IPS-15b (cell line): ENCODE data around the gene CALD1.
A peak's percentile ranks its signal among the peaks of the same experiment; 100 is the strongest.
"Not testable (repeated sequence)": the region's sequence is repeated elsewhere in the genome, so short reads cannot be mapped to it uniquely, and the experiment has no call there.

Experiments
- H3K27me3 ChIP-seq: one replicate; pipeline ENCODE4 v1.6.1; 2013; ENCODE audit warnings: low read length; ENCODE audit not compliant: control insufficient read depth, insufficient read depth
- H3K36me3 ChIP-seq: one replicate; pipeline ENCODE4 v1.6.1; 2013; ENCODE audit warnings: low read length; ENCODE audit not compliant: control insufficient read depth, insufficient read depth
- H3K4me1 ChIP-seq: one replicate; pipeline ENCODE4 v1.6.1; 2013; ENCODE audit warnings: mild to moderate bottlenecking, low read length; ENCODE audit not compliant: control insufficient read depth, insufficient read depth
- H3K4me3 ChIP-seq: one replicate; pipeline ENCODE4 v1.5.1; 2013; ENCODE audit warnings: low read depth, low read length
- H3K9ac ChIP-seq: one replicate; pipeline ENCODE4 v1.6.1; 2013; ENCODE audit warnings: low read depth, mild to moderate bottlenecking, low read length
- H3K9me3 ChIP-seq: one replicate; pipeline ENCODE4 v1.6.1; 2013; ENCODE audit warnings: mild to moderate bottlenecking, low read length; ENCODE audit not compliant: control insufficient read depth, insufficient read depth

Gene CALD1

GRCh38 chr7:134957005-134957404 lies 177.6 kb downstream of the CALD1 start:
- no peak overlapping the region for H3K9ac ChIP-seq
- no peaks in the 10 kb centered on the region for H3K36me3 ChIP-seq
- H3K27me3 ChIP-seq: no peaks in the 10 kb centered on the region
- H3K9me3 ChIP-seq: no peaks in the 10 kb centered on the region
- H3K4me3 ChIP-seq: no peak overlapping the region
- no peaks in the 10 kb centered on the region for H3K4me1 ChIP-seq

- Histone ChIP-seq H3K4me3 (no peak overlapping the region), H3K27me3 (no peaks in the 10 kb centered on the region), H3K4me1 (no peaks in the 10 kb centered on the region), H3K9me3 (no peaks in the 10 kb centered on the region), H3K36me3 (no peaks in the 10 kb centered on the region), H3K9ac (no peak overlapping the region)
Measured at GRCh38 chr7:134959810-134960209, 180.4 kb downstream of the CALD1 start.

DNA sequence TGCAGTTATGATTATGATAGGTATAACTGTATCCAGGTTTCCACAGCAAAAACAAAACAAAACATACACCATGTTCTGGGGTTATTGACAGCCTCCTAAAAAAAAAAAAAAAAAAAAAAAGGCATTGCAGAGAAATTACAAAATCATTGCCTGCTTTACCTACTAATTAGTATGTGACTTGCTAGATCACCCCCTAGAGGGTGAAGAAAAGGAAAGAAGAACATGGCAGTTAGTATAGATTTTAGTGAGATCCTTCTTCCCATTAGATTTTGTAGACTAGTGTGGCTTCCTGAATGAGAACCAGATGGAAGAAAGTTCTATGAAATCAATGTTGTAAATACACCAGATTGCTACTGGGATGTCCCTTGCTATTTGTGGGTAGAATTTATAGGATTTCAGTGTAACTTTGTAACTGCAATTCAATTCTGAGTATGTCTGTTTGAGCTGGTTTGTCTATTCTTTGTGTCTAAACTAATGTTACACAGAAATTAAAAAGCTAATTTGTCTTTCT lies 182.9 kb downstream of the CALD1 start:
- Histone ChIP-seq H3K36me3 (no peaks in the 10 kb centered on the region), H3K9ac (no peak overlapping the region)

GRCh38 chr7:134963036-134963435 lies 183.6 kb downstream of the CALD1 start:
- Histone ChIP-seq H3K9me3 (no peaks in the 10 kb centered on the region), H3K4me1 (no peaks in the 10 kb centered on the region), H3K27me3 (no peaks in the 10 kb centered on the region), H3K36me3 (no peaks in the 10 kb centered on the region), H3K4me3 (no peak overlapping the region), H3K9ac (no peak overlapping the region)

More for the DNA sequence above, 182.9 kb downstream of the CALD1 start:
- Histone ChIP-seq H3K4me1 (no peaks in the 10 kb centered on the region), H3K4me3 (no peak overlapping the region), H3K27me3 (no peaks in the 10 kb centered on the region), H3K9me3 (no peaks in the 10 kb centered on the region)

- Histone ChIP-seq H3K4me1 (no peaks in the 10 kb centered on the region), H3K4me3 (no peak overlapping the region), H3K9me3 (no peaks in the 10 kb centered on the region), H3K36me3 (no peaks in the 10 kb centered on the region), H3K9ac (no peak overlapping the region), H3K27me3 (no peaks in the 10 kb centered on the region)
Measured at GRCh38 chr7:134966691-134967090, 187.3 kb downstream of the CALD1 start.

DNA sequence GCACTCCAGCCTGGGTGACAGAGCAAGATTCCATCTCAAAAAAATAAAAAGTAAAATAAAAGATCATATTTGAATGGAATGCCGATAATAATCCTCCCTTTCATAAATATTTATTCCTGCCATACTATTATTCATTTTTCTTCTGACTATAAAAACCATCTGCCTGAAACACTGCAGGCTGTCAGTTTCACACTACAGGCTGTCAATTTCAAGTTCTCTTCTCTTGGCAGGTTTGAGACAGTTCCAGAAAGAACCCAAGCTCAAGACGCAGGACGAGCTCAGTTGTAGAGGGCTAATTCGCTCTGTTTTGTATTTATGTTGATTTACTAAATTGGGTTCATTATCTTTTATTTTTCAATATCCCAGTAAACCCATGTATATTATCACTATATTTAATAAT lies 188.7 kb downstream of the CALD1 start:
- Histone ChIP-seq H3K36me3 (no peaks in the 10 kb centered on the region), H3K4me1 (no peaks in the 10 kb centered on the region), H3K27me3 (no peaks in the 10 kb centered on the region), H3K4me3 (no peak overlapping the region), H3K9ac (no peak overlapping the region), H3K9me3 (no peaks in the 10 kb centered on the region)

GRCh38 chr7:134981645-134982044 lies 202.2 kb downstream of the CALD1 start:
- H3K4me1 ChIP-seq, H3K9me3 ChIP-seq, H3K9ac ChIP-seq, H3K4me3 ChIP-seq, H3K27me3 ChIP-seq, H3K36me3 ChIP-seq: not testable (repeated sequence)

- peak overlapping the region; percentile 89 for H3K4me3 ChIP-seq
- H3K36me3 ChIP-seq: no peaks in the 10 kb centered on the region
- peaks cover under 1% of the 10 kb centered on the region for H3K4me1 ChIP-seq
- peak overlapping the region; percentile 70 for H3K9ac ChIP-seq
- no peaks in the 10 kb centered on the region for H3K9me3 ChIP-seq
- no peaks in the 10 kb centered on the region for H3K27me3 ChIP-seq
Measured at GRCh38 chr7:134985894-134986362, 206.5 kb downstream of the CALD1 start.

GRCh38 chr7:134986363-134987251 lies 207.2 kb downstream of the CALD1 start, which contains the start of gene AGBL3:
TSS of gene AGBL3 (plus strand) at chr7:134986508. CDS start at chr7:134987934, 1,426 bp downstream.
- H3K36me3 ChIP-seq: no peaks in the 10 kb centered on the region
- no peaks in the 10 kb centered on the region for H3K9me3 ChIP-seq
- peaks cover 7% of the 10 kb centered on the region for H3K4me1 ChIP-seq
- H3K27me3 ChIP-seq: no peaks in the 10 kb centered on the region
- H3K9ac ChIP-seq: peak within 1 kb of the TSS; percentile 87
- peak within 1 kb of the TSS; percentile 89 for H3K4me3 ChIP-seq

DNA sequence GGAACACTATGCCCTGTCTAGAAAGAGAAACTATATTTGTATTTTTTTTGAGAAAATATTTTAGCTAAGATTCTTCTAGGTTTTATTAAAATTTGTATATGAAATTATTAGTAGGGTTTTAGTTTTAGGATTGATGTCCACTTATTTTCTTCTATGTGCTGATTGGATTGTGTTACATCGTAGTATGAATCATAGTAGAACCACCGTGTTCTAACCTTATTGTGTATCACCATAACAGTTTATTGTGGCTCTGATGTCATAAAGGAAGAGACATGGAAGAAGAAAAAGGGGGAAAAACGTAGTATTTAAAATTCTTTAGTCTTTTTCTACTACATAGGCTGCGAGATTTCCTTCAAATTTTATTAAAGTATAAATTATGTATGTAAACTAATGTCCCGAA lies 208.7 kb downstream of the CALD1 start:
- Histone ChIP-seq H3K4me3 (no peak overlapping the region), H3K9me3 (no peaks in the 10 kb centered on the region), H3K4me1 (peaks cover 7% of the 10 kb centered on the region), H3K27me3 (no peaks in the 10 kb centered on the region), H3K9ac (no peak overlapping the region), H3K36me3 (no peaks in the 10 kb centered on the region)

DNA sequence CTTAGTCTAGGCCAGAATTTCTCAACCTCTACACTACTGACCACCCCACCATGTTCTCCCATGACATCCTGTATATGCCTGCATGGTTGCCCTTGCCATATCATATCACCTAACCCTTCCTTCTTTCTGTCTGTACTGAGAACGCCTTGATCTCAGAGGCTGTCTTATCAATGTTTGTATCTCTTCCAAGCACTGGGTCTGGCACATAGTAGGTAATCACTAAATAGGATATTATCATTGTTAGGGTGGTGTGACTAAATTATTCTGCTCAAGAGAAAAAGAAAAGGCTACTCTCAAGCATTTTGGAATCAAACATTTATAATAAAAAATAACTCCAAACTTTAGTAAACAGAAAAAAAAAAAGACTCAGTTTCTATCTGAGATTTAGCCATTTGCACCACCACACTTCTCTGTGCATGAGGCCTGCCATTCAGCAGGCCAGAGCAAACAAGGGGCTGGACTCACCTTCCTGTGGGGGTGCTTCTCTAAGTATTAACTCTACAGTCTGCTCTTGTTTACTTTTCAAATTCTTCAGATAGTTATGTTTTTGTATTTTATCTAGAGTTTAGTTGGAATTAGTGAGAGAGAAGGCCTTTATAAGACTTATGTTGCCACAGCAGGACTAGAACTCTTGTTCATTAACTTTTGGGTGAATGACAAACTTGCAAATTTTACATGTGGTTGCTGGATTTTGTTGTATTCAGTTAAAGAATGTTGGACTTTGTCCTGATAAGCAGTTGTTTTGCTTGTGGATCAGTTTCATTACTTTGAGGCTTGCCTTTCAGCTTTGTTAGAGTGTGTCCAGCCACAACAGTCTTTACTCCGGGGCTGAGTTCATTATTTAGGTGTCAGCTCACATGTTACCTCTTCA lies 212.3 kb downstream of the CALD1 start:
- no peak overlapping the region for H3K4me3 ChIP-seq
- H3K4me1 ChIP-seq: peaks cover 7% of the 10 kb centered on the region
- no peaks in the 10 kb centered on the region for H3K27me3 ChIP-seq
- H3K9ac ChIP-seq: no peak overlapping the region
- no peaks in the 10 kb centered on the region for H3K9me3 ChIP-seq
- no peaks in the 10 kb centered on the region for H3K36me3 ChIP-seq
